KMS-11 (cell line): Measurements from ENCODE around the gene SLC12A8.

Experiments used
- H2AFZ ChIP-seq: fragments of 200-600 bp; sonication (generic); 2 replicates; pipeline ENCODE4 v1.6.1; 2016; ENCODE audit warnings: antibody characterized with exemption, mixed run types, low read depth
- H3K27ac ChIP-seq: fragments of 200-600 bp; sonication (generic); 2 replicates; pipeline ENCODE4 v1.6.1; 2016; ENCODE audit warnings: mild to moderate bottlenecking, mixed run types
- H3K27me3 ChIP-seq: fragments of 200-600 bp; sonication (generic); 2 replicates; pipeline ENCODE4 v1.6.1; 2017; ENCODE audit warnings: mild to moderate bottlenecking, low read depth, mixed run types, moderate library complexity; ENCODE audit not compliant: insufficient read depth
- H3K36me3 ChIP-seq: fragments of 200-600 bp; sonication (generic); 2 replicates; pipeline ENCODE4 v1.6.1; 2017; ENCODE audit warnings: mild to moderate bottlenecking, mixed run types; ENCODE audit not compliant: insufficient read depth
- H3K4me1 ChIP-seq: fragments of 200-600 bp; sonication (generic); 2 replicates; pipeline ENCODE4 v1.6.1; 2016; ENCODE audit warnings: mild to moderate bottlenecking, low read depth, mixed run types; ENCODE audit not compliant: poor library complexity, severe bottlenecking
- H3K4me2 ChIP-seq: fragments of 200-600 bp; sonication (generic); 2 replicates; pipeline ENCODE4 v1.7.0; 2016; ENCODE audit warnings: mild to moderate bottlenecking, mixed run types
- H3K4me3 ChIP-seq: fragments of 200-600 bp; sonication (generic); IDR thresholded peaks from 2 replicates; pipeline ENCODE4 v1.6.1; 2017; ENCODE audit warnings: low read depth, low read length, mixed read lengths; ENCODE audit not compliant: insufficient read depth
- H3K79me2 ChIP-seq: fragments of 200-600 bp; sonication (generic); 2 replicates; pipeline ENCODE4 v1.6.1; 2016; ENCODE audit warnings: low read depth, mixed run types; ENCODE audit not compliant: insufficient read depth
- H3K9ac ChIP-seq: fragments of 200-600 bp; sonication (generic); 2 replicates; pipeline ENCODE4 v1.6.1; 2016; ENCODE audit warnings: mild to moderate bottlenecking, mixed run types
- H4K20me1 ChIP-seq: fragments of 200-600 bp; sonication (generic); 2 replicates; pipeline ENCODE4 v1.6.1; 2016; ENCODE audit warnings: mild to moderate bottlenecking, mixed run types; ENCODE audit not compliant: insufficient read depth
- TF ChIP-seq, protein P1 (sequence below): fragments of 200-600 bp; sonication (generic); conservative IDR thresholded peaks from 2 replicates; pipeline ENCODE4 v1.6.1; 2017; ENCODE audit warnings: low read depth, mild to moderate bottlenecking, antibody characterized with exemption, low read length, moderate library complexity, mixed read lengths

Gene SLC12A8, protein sequence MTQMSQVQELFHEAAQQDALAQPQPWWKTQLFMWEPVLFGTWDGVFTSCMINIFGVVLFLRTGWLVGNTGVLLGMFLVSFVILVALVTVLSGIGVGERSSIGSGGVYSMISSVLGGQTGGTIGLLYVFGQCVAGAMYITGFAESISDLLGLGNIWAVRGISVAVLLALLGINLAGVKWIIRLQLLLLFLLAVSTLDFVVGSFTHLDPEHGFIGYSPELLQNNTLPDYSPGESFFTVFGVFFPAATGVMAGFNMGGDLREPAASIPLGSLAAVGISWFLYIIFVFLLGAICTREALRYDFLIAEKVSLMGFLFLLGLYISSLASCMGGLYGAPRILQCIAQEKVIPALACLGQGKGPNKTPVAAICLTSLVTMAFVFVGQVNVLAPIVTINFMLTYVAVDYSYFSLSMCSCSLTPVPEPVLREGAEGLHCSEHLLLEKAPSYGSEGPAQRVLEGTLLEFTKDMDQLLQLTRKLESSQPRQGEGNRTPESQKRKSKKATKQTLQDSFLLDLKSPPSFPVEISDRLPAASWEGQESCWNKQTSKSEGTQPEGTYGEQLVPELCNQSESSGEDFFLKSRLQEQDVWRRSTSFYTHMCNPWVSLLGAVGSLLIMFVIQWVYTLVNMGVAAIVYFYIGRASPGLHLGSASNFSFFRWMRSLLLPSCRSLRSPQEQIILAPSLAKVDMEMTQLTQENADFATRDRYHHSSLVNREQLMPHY

GRCh38 chr3:125212509-125213363 is at the start of gene SLC12A8:
TSS of gene SLC12A8 (minus strand) at chr3:125212748. CDS start at chr3:125211349, 1,399 bp downstream.
- Histone ChIP-seq H3K4me3 (no peak within 1 kb of the TSS), H3K27me3 (no peaks in the 10 kb centered on the region), H3K79me2 (no peaks in the 10 kb centered on the region), H3K36me3 (no peaks in the 10 kb centered on the region), H3K4me1 (no peaks in the 10 kb centered on the region), H2AFZ (no peak within 1 kb of the TSS), H3K27ac (no peak within 1 kb of the TSS), H3K9ac (no peak within 1 kb of the TSS; the same call in 1 of the 2 replicates), H4K20me1 (no peaks in the 10 kb centered on the region), H3K4me2 (no peak within 1 kb of the TSS)
- TF ChIP-seq, protein P1, sequence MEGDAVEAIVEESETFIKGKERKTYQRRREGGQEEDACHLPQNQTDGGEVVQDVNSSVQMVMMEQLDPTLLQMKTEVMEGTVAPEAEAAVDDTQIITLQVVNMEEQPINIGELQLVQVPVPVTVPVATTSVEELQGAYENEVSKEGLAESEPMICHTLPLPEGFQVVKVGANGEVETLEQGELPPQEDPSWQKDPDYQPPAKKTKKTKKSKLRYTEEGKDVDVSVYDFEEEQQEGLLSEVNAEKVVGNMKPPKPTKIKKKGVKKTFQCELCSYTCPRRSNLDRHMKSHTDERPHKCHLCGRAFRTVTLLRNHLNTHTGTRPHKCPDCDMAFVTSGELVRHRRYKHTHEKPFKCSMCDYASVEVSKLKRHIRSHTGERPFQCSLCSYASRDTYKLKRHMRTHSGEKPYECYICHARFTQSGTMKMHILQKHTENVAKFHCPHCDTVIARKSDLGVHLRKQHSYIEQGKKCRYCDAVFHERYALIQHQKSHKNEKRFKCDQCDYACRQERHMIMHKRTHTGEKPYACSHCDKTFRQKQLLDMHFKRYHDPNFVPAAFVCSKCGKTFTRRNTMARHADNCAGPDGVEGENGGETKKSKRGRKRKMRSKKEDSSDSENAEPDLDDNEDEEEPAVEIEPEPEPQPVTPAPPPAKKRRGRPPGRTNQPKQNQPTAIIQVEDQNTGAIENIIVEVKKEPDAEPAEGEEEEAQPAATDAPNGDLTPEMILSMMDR: no peak

DNA sequence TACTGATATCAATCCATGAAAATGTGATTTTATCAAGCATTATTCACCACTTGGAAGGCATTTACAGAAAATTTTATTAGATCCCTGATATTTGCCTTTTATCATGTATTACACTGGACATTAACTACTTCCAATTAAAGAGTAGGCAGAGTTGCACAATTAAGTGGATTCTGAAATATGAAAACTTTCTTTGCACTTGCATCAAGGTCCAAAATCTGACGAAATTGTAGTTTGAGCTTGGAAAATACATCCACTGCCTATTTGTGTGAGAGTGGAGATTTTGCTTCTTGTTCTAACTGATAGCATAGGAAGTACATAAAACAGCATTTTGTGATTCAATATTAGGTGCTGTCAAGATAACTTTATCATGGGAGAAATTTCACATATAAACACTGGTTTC is 49.6 kb upstream of the SLC12A8 start:
- no peaks in the 10 kb centered on the region for H4K20me1 ChIP-seq

DNA sequence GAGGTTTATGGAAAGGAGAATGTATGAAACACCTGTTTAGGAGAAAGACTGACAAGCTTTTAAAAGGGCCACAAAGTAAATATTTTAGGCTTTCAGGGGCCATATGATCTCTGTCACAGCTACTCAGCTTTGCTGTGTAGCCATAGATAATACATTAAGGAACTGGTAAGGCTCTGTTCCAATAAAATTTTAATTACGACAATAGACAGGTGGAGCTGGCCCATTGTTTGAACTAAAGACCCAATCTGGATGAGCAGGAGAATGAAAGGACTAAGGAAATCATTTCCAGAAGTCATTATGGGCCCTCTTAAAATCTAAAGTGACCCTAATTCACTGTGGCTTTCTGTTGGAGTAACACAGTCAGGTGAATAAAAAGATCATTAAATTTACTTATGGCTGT is 48.5 kb upstream of the SLC12A8 start:
- Histone ChIP-seq H3K27ac (no peak overlapping the region), H3K4me2 (no peak overlapping the region), H3K79me2 (no peaks in the 10 kb centered on the region), H3K4me3 (no peak overlapping the region), H2AFZ (no peak overlapping the region), H3K9ac (no peak overlapping the region), H3K4me1 (peaks cover 1% of the 10 kb centered on the region), H3K27me3 (no peaks in the 10 kb centered on the region), H4K20me1 (no peaks in the 10 kb centered on the region), H3K36me3 (no peaks in the 10 kb centered on the region)
- TF ChIP-seq, protein P1: no peak

More for the DNA sequence above, 49.6 kb upstream of the SLC12A8 start:
- Histone ChIP-seq H3K27me3 (no peaks in the 10 kb centered on the region), H3K9ac (no peak overlapping the region), H3K4me1 (peaks cover 12% of the 10 kb centered on the region), H2AFZ (no peak overlapping the region), H3K27ac (no peak overlapping the region), H3K4me3 (no peak overlapping the region), H3K36me3 (no peaks in the 10 kb centered on the region), H3K79me2 (no peaks in the 10 kb centered on the region), H3K4me2 (no peak overlapping the region)
- TF ChIP-seq, protein P1: no peak

DNA sequence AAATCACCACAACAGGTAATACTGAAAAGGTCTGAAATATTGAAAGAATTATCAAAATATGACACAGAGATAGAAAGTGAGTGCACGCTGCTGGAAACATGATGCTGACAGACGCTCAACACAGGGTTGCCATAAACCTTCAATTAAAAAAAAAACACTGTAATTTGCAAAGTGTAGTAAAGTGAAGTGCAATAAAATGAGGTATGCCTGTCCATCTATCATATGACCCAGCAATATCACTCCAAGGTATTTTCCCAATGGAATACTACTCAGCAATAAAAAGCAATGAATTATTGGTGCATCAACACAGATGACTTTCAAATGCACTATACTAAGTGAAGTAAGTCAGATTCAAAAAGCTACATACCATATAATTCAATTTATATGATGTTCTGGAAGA is 47.6 kb upstream of the SLC12A8 start:
- H3K4me1 ChIP-seq: no peaks in the 10 kb centered on the region
- H3K36me3 ChIP-seq: no peaks in the 10 kb centered on the region
- no peak overlapping the region for H3K4me2 ChIP-seq
- H3K27ac ChIP-seq: no peak overlapping the region
- H2AFZ ChIP-seq: no peak overlapping the region
- no peak overlapping the region for H3K4me3 ChIP-seq
- H3K27me3 ChIP-seq: no peaks in the 10 kb centered on the region
- TF ChIP-seq, protein P1: no peak
- H3K9ac ChIP-seq: no peak overlapping the region
- H4K20me1 ChIP-seq: no peaks in the 10 kb centered on the region
- H3K79me2 ChIP-seq: no peaks in the 10 kb centered on the region
